DOHH2 (cell line): ENCODE measurements around the gene UGT2B7.

Experiments
- H3F3A ChIP-seq: fragments of 200-600 bp; sonication (generic), shearing (Covaris generic); 2 replicates; pipeline ENCODE4 v1.6.0; 2016; ENCODE audit warnings: antibody characterized with exemption, mild to moderate bottlenecking; ENCODE audit not compliant: control insufficient read depth, insufficient read depth
- H3K27ac ChIP-seq: fragments of 200-600 bp; sonication (generic); 2 replicates; pipeline ENCODE4 v1.5.1; 2014; ENCODE audit warnings: low read depth, mild to moderate bottlenecking, low read length, moderate library complexity
- H3K27me3 ChIP-seq: fragments of 200-600 bp; sonication (generic); 2 replicates; pipeline ENCODE4 v1.6.1; 2014; ENCODE audit warnings: mild to moderate bottlenecking, low read length, mixed read lengths; ENCODE audit not compliant: control insufficient read depth
- H3K36me3 ChIP-seq: fragments of 200-600 bp; sonication (generic); 2 replicates; pipeline ENCODE4 v1.6.1; 2014; ENCODE audit warnings: mild to moderate bottlenecking, low read length, moderate library complexity, mixed read lengths; ENCODE audit not compliant: control insufficient read depth
- H3K4me1 ChIP-seq: fragments of 200-600 bp; sonication (generic); 2 replicates; pipeline ENCODE4 v1.6.1; 2014; ENCODE audit warnings: mild to moderate bottlenecking, low read length, mixed read lengths; ENCODE audit not compliant: control insufficient read depth
- H3K4me2 ChIP-seq: fragments of 200-600 bp; sonication (generic); 2 replicates; pipeline ENCODE4 v1.6.0; 2014; ENCODE audit warnings: mild to moderate bottlenecking, low read length, moderate library complexity
- H3K4me3 ChIP-seq: fragments of 200-600 bp; sonication (generic); 2 replicates; pipeline ENCODE4 v1.5.1; 2014; ENCODE audit warnings: mild to moderate bottlenecking, low read length, mixed read lengths
- H3K79me2 ChIP-seq: fragments of 200-600 bp; sonication (generic); 2 replicates; pipeline ENCODE4 v1.6.1; 2014; ENCODE audit warnings: mild to moderate bottlenecking, low read length, mixed read lengths; ENCODE audit not compliant: control insufficient read depth
- H3K9me2 ChIP-seq: fragments of 200-600 bp; sonication (generic); replicated peaks from 2 replicates; pipeline ENCODE4 v1.6.1; 2014; ENCODE audit warnings: mild to moderate bottlenecking, low read length, mixed read lengths; ENCODE audit not compliant: control insufficient read depth
- H3K9me3 ChIP-seq: fragments of 200-600 bp; sonication (generic); 2 replicates; pipeline ENCODE4 v1.6.1; 2014; ENCODE audit warnings: antibody characterized with exemption, low read length, mixed read lengths; ENCODE audit not compliant: control insufficient read depth, insufficient read depth
- H4K20me1 ChIP-seq: fragments of 200-600 bp; sonication (generic); 2 replicates; pipeline ENCODE4 v1.6.0; 2014; ENCODE audit warnings: low read depth, mild to moderate bottlenecking, antibody characterized with exemption, low read length, moderate library complexity; ENCODE audit not compliant: control insufficient read depth, insufficient read depth
- CTCF ChIP-seq: fragments of 200-600 bp; sonication (generic); IDR thresholded peaks from one replicate; pipeline ENCODE4 v1.5.1; 2014; ENCODE audit warnings: antibody characterized with exemption, mild to moderate bottlenecking, low read depth, low read length; ENCODE audit not compliant: poor library complexity, severe bottlenecking
- EZH2phosphoT487 ChIP-seq: fragments of 200-600 bp; sonication (generic); IDR thresholded peaks from 2 replicates; pipeline ENCODE4 v1.6.1; 2017; ENCODE audit warnings: borderline replicate concordance, mild to moderate bottlenecking, antibody characterized with exemption, low read length, moderate library complexity, mixed read lengths

The UGT2B7 gene

GRCh38 chr4:69115851-69116213, 19.6 kb downstream of the UGT2B7 start:
- Histone ChIP-seq H3F3A (no peaks in the 10 kb centered on the region), H3K36me3 (no peaks in the 10 kb centered on the region), H3K9me3 (no peaks in the 10 kb centered on the region), H4K20me1 (no peaks in the 10 kb centered on the region), H3K4me3 (no peak overlapping the region), H3K27me3 (no peaks in the 10 kb centered on the region), H3K27ac (no peak overlapping the region), H3K4me2 (no peak overlapping the region), H3K79me2 (no peaks in the 10 kb centered on the region), H3K9me2 (no peaks in the 10 kb centered on the region), H3K4me1 (no peaks in the 10 kb centered on the region)
- TF ChIP-seq EZH2phosphoT487, result no peak
- no peak for TF ChIP-seq CTCF

- Histone ChIP-seq H3K4me1 (no peaks in the 10 kb centered on the region), H3K27ac (no peak overlapping the region), H4K20me1 (no peaks in the 10 kb centered on the region), H3K9me2 (no peaks in the 10 kb centered on the region), H3K36me3 (no peaks in the 10 kb centered on the region), H3K9me3 (no peaks in the 10 kb centered on the region), H3K4me2 (no peak overlapping the region), H3K4me3 (no peak overlapping the region), H3F3A (no peaks in the 10 kb centered on the region), H3K27me3 (no peaks in the 10 kb centered on the region), H3K79me2 (no peaks in the 10 kb centered on the region)
- TF ChIP-seq CTCF, result no peak
- no peak for TF ChIP-seq EZH2phosphoT487
Observed at GRCh38 chr4:69116645-69117321, 20.5 kb downstream of the UGT2B7 start.

- TF ChIP-seq EZH2phosphoT487 (no peak), CTCF (no peak)
- Histone ChIP-seq H3K4me3 (no peak overlapping the region), H3K27ac (no peak overlapping the region), H3K4me2 (no peak overlapping the region), H3K27me3 (no peaks in the 10 kb centered on the region), H4K20me1 (no peaks in the 10 kb centered on the region), H3K36me3 (no peaks in the 10 kb centered on the region), H3K79me2 (no peaks in the 10 kb centered on the region), H3K4me1 (no peaks in the 10 kb centered on the region), H3F3A (no peaks in the 10 kb centered on the region), H3K9me2 (no peaks in the 10 kb centered on the region), H3K9me3 (no peaks in the 10 kb centered on the region)
Observed at GRCh38 chr4:69120870-69121269, 24.6 kb downstream of the UGT2B7 start.
